CD1c-positive myeloid dendritic cell (primary cell): ENCODE data around the gene CTDSPL.
A peak's percentile ranks its signal among the peaks of the same experiment; 100 is the strongest.
"Not testable (repeated sequence)": the region's sequence is repeated elsewhere in the genome, so short reads cannot be mapped to it uniquely, and the experiment has no call there.

Experiments used
- DNase-seq: peaks from one replicate; pipeline ENCODE4 v3.0.0-alpha.2; 2016; ENCODE audit errors: extremely low spot score

Gene CTDSPL

DNA sequence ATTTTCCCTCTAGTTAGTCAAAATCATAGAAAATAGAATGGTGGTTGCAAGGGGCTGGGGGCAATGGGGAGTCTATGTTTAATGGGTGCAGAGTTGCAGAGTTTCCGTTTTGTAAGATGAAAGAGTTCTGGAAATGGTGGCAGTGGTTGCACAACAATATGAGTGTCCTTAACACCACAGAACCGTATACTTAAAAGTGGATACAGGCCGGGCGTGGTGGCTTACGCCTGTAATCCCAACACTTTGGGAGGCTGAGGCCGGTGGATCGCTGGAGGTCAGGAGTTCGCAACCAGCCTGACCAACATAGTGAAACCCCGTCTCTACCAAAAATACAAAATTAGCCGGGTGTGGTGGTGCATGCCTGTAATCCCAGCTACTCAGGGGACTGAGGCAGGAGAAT, 126.7 kb downstream of the CTDSPL start:
- DNase-seq: not testable (repeated sequence)

DNA sequence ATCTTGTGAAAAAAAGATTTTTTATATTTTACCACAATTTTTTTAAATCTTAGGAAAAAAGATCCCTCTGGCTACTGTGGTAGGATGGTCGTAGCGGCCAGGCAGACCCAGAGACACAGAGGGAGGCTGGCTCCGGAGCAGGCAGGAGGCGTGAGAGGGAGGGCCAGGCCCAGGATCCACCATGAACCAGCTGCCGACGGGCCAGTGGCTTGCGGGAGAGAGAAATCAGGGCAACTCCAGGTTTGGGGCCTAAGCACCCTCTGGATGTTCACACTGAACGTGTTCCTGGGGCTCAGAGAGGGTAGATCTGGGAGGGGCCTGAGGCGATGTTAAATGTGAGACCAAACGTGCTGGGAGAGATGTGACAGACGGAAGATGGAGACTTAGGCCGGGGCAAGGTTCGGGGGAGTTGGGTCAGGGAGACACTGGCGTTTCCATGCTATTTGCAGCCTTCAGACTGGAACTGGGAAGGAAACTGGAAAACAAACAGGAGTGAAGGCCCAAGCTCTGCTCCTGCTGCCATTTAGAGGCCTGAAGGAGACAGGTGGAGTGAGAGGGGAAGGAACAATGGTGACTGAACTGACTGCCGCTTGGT, 127.3 kb downstream of the CTDSPL start:
- no peak for DNase-seq

DNA sequence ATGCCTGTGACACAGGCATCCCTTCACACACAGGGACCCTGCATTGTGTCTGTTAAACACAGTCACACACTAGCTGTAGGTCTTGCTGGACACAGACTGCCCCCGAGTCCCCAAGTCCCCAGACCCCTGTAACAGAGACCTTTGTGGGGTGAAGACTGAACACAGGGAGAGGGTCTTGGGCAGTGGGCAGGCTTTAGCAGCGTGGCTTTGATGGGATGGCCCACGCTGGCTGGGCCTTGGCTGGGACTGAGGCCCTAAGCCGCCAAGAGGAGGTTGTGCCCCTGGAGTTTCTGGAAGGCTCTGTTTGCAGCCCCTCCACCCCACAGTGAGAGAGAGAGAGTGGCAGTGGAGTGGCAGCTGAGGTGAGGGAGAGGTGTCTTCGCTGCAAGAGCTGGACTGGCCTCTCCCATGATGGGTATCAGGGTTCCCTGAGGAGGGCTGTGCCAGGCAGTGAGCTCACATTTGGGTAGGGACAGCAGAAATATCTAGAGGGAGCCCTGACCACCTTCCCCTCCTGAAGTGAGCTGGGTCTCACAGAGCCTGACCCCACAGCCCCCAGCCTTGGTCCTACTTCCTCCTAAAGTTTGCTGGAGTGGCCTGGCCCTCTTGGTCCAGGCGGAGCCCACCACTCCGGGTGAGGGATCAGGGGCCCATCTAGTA, 128.3 kb downstream of the CTDSPL start:
- DNase-seq: no peak

DNA sequence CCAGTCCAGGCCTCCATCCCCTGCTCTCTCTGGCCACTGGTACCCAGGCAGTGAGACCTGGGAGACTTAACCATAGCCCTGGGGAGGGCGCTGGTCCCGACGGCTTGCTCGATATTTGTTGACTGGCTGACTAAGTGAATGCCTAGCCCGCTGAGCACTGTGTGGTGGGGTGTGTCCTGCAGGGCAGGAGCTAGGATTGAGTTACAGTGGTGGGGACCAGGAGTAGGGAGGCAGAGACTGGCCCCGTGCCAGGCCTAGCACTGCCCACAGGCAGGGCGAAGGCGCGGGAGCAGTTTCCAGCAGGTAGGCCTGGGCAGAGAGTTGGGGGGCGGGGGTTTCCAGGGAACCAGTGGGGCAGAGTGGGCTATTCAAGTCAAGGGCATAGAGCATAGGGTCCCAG, 128.8 kb downstream of the CTDSPL start, which contains the start of gene VILL:
TSS of gene VILL (plus strand) at position 260 of the 400 bp plus-strand sequence. CDS start 2,887 bp downstream, outside the sequence.
- DNase-seq: no peak

DNA sequence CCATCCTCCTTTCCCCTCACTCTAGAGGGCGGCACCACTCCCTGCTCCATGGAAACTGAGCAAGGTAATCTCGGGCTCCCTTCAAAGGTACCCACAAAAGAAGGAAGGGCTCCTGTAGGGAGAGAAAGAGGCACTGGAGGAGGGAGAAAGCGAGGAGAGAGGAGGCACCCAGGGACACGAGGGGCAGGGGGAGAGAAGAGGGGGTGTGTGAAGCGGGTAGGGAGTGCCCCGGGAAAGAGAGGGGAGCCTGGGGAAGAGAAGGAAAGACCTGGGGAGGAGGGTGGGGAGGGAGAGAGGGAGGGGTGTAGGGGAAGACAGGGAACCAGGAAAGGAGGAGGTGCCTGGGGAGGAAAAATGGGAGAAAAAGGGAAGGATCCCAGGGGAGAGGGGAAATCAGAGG, 129.4 kb downstream of the CTDSPL start:
- DNase-seq: no peak

DNA sequence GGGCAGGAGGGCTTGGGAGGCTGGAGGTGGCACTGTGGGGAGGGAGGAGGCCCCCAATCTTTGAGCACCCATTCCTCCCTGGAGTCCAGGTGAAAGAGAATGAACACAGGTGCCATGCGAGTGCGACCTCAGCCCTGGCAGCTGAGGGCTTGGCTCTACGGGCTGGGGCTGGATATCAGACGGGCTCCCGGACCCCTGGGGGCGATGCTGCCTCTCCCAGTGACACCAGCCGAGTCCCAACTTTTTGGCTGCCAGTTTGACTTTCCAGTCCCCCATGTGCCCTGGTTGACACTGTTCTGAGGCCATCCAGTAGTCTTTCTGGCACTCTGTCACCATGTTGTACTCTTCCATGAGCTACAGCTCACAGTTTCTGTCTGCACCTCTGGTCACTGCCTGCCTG, 130.1 kb downstream of the CTDSPL start:
- DNase-seq: no peak

DNA sequence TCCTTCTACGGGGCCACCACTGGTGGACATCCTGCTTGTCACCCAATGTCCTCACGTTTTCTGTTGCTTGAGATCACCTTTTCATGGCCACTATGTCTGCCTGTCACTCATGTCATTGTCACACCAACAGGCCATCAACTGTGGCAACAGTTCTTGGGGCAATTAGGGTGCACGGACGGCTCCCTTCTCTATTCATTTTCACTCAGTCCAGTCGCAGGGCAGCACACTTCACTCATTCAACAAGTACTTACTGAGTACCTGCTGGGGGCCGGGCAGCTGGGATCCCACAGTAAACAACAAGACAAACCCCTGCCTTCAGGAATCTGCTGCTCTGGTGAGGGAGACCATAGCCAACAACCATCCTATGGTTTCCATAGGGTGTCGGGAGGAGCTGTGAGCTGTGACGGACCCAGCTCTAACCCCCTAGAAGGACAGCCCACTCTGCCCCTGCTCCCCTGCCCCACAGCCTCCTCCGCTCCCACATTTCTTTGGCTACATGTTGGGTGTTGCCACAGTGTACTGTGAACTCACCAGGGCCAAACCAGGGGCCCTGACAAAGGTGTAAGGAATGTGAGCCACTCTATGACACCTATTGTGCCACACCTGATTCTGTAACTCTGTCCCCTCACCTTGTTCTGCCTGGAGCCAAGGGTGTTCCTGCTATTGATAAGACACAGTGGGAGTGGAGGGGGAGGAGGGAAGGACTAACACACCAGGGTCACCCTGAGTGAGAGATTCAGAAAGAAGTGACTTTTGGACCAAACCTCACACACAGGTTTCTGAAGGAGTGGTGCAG, 130.8 kb downstream of the CTDSPL start:
- DNase-seq: no peak

DNA sequence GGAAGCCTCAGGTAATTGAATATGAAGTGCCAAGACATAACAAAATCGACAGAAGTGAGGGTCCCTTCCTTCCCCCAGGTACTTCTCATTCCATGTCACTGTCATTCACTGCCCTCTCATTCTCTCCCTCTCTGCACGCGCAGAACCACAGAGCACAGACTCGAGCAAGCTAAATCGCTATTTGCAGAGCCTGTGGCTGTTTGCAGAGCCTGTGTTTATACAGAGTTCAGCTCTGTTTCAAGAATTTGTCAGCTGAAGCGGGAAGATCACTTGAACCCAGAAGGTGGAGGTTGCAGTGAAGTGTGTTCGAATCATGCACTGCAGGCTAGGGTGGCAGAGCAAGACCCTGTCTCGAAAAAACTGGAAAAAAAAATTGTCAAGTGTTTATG, 131.4 kb downstream of the CTDSPL start:
- no peak for DNase-seq

DNA sequence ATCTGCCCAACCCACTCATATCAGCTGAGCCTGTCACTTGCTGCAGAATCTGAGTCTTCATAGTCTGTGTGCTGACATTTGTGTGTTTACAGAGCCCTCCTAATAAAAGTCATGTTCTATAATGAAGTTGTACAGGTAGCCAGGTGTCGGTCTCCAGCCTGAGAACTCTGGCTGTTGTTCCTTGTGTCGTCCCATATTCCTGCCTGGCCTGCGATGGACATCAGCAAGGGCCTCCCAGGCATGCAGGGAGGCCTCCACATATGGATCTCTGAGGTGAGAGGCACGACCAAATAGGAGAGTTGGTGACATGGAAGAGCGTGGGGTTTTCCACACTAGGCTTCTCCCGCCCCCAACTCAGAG, 131.8 kb downstream of the CTDSPL start:
- no peak for DNase-seq

DNA sequence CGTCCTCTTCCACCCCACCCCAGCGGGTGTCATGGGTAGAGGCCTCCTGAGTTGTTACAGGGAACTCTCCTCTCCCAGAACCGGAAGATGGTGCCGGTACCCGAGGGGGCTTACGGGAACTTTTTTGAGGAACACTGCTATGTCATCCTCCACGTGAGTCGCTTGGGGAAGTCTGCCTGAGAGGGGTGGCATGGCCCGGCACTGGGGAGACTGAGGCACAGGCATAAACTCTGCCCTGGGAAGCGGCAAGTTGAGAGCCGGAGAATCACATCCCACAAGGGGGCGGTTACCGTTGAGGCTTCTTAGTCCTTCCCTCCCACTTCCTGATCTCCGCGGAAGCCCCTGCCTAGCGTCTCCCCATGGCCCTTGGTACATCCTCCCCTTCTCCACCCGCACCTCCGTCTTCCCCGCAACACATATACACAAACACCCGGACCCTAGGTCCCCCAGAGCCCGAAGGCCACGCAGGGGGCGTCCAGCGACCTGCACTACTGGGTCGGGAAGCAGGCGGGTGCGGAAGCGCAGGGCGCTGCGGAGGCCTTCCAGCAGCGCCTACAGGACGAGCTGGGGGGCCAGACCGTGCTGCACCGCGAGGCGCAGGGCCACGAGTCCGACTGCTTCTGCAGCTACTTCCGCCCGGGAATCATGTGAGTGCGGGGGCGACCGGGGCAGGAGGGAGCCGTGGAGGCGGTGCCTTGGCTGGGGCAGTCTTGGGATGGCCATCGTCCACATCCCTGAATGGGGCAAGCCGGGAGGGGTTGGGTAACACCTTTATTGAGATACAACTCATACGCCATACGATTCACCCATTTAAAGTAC, 132.3 kb downstream of the CTDSPL start:
- DNase-seq: peak; percentile 90

DNA sequence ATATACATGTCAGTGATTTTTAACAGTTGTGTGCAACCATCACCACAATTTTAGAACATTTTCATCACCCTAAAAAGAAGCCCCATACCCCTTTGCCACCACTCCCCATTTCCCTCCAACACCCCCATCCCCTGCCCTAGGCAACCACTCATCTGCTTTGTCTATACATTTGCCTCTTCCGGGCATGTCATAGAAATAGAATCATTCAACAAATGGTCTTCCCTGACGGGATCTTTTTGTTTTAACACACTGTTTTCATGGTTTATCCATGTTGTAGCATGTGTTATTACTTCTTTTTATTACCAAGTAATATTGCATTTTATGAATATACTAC, 132.9 kb downstream of the CTDSPL start:
- no peak for DNase-seq

DNA sequence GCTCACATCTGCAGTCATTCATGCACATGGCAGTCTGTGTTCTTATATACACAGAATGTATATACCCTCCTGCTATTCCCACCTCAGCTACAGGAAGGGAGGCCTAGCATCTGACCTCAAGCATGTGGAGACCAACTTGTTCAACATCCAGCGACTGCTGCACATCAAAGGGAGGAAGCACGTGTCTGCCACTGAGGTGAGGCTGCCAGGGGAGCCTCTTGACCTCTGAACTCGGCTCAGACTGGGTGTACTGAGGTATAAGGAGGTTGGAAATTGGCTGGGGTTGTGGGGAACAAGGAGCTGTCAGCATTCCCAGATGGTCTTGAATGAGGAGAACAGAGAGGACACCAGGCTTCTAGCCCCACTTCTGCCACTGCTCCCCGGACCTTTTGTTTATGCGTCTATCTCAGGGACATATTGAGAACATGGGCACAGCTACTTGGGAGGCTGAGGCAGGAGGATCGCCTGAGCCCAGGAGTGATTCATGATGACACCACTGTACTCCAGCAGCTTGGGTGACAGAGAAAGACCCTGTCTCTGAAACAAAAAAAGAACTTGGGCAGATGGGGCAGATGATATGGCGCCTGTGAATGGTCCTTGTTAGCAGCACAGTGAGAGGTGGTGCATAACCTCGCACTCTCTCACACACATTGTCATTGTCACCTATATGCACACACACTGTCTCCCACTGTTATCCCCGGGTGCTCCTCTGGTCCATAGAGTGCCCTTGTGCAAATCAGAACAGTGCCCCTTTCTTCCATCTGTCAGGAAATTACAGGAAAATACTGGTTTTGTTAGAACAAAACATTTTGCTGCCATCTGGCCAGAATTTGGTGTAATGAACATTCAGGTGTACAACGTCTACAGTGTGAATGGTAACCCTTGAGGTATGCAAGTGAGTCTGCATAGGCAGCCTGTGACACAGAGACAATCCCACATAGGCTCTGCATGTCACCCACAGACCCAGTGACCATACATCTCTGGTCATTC, 134.3 kb downstream of the CTDSPL start:
- no peak for DNase-seq

DNA sequence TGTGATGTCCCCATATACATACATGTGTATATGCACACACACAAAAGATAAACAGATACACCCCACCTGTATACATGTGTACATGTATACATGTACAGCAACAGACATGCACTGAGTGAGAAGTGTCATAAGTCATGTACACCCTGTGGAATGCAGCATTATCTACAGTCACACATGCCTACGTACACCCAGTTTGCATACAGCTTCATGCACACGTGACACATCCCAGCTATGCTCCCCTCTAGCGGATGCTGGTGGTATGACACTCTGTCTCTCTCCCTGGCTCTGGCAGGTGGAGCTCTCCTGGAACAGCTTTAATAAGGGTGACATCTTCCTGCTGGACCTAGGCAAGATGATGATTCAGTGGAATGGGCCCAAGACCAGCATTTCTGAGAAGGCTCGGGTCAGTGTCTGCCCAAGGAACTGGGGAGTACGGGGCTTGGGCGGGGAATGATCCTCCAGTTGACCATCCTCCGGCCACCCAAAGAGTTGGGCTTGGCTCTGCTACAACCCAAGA, 135.2 kb downstream of the CTDSPL start:
- DNase-seq: peak; percentile 82

DNA sequence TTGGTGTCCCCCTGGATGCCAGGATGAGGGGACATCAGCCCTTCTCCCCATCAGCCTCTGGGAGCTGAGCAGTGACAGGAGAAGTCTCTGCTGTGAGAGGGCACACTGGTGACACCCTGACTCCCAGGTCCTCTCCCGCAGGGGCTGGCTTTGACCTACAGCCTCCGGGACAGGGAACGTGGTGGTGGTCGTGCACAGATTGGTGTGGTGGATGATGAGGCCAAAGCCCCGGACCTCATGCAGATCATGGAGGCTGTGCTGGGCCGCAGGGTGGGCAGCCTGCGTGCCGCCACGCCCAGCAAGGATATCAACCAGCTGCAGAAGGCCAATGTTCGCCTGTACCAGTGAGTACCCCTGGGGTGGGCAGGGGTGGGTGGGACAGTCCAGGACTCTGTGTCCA, 135.7 kb downstream of the CTDSPL start:
- no peak for DNase-seq

DNA sequence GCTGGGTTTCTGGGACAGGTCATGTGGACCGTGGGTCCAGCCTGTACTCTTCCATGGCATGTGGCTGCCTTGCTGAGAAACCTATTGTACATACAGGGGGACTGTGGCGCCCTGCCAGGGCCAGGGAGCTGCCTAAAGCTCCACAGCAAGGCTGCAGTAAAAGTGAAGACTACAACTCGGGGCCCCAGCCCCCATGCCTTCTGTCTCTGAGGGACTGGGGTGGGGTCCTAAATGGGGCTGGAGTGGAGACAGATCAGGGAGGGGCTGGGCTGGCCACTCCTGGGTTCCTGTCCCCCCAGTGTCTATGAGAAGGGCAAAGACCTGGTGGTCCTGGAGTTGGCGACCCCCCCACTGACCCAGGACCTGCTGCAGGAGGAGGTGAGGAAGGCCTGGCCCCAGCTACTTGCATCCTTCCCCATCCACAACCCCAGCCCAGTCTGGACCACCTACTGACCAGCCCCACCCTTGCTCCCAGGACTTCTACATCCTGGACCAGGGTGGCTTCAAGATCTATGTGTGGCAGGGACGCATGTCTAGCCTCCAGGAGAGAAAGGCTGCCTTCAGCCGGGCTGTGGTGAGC, 136.2 kb downstream of the CTDSPL start:
- no peak for DNase-seq

DNA sequence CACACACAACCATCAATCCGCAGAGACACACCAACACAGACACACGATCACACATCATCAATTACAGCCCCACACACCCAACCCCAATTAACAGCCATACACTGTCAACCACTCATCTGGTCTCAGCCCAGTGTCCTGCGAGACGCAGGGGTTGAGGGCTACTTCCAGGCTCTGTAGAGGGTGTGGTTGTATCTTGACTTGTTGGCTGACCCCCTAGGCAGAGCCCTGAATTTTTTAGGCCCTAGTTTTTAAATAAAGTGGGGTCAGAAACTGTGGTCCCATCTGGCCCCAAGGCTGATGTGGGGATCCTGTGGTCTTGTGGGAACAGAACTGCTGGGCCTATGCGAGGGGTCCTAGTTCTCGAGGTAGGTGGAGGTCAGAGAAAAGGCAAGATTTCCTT, 138.2 kb downstream of the CTDSPL start:
- DNase-seq: no peak

DNA sequence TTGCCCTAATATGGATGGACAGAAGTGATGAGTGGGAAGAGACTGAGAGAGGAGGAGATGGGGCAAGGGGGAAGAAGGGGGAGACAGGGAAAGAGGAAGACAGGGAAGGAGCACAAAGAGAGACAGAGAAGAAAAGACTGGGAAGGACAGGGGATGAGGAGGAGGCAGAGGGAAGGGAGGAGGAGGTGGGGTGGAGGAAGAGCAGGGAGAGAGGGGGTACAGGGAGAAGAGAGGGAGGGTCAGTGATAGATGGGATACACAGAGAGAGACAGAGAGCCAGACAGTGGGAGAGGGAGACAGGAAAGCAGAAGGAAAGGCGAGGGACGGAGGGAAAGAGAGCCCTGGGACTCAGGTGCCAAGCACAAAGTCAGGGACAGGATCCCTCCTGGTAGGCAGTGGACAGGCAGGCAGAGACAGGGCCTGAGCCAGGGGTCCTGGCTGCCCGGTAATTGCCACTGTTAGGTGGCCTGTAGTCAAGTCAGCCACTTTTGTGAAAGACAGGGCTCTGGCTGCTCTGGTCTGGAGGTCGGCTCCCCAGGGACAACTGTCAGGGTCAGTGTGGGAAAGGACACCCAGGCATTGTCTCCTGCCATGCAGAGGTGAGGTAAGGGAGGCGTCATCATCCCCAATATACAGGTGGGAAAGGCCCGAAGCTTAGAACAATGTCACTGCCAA, 138.7 kb downstream of the CTDSPL start:
- DNase-seq: no peak

DNA sequence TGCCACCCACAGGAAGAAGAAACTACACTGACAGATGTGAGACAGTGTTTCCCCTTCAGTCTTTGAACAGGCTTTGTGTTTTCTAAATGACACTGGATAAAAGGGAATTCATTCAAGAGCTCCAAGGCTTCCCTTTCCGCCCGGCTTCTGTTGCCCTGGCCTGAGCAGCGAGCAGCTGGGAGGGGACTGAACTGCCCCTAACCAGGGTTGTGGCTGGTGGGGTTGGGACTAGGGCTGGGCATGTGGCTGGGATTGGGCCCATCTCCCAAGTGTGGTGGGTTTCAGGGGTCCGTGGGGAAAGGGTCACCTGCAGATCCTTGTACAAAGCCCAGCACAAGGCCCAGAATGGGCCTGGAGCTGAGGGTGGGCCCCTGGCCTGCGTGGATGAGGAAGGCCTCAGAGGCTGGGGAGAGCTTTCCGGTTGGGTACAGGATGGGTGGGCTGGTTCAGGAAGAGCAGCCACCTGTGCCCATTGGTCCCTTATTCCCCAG, 139.3 kb downstream of the CTDSPL start:
- no peak for DNase-seq

DNA sequence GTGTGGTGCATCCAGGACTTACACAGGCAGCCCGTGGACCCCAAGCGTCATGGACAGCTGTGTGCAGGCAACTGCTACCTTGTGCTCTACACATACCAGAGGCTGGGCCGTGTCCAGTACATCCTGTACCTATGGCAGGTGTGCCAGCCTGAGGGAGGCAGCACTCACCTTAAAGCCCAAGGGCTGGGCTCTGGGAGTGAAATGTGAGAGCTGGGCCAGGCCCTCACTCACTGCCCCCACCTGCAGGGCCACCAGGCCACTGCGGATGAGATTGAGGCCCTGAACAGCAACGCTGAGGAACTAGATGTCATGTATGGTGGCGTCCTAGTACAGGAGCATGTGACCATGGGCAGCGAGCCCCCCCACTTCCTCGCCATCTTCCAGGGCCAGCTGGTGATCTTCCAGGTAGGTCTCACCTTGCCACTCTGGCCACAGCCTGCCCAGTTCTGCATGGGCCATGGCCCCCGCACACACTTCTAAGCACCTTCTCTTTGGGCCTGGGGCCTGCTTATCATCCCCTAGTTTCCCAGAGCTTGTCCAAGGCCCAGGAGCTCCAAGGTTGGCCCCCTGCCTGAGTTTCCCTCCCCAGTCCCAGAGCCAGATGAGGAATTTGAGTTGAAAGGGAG, 139.9 kb downstream of the CTDSPL start:
- no peak for DNase-seq
